HG03442 (cell line): Measurements from ENCODE around the gene CCDC51.

Experiments used
- ATAC-seq: cut with Tn5 transposase; IDR thresholded peaks from one replicate; pipeline ENCODE4 v1.9.1; 2021; ENCODE audit warnings: mild to moderate bottlenecking, moderate library complexity; ENCODE audit not compliant: unreplicated experiment

The CCDC51 gene

DNA sequence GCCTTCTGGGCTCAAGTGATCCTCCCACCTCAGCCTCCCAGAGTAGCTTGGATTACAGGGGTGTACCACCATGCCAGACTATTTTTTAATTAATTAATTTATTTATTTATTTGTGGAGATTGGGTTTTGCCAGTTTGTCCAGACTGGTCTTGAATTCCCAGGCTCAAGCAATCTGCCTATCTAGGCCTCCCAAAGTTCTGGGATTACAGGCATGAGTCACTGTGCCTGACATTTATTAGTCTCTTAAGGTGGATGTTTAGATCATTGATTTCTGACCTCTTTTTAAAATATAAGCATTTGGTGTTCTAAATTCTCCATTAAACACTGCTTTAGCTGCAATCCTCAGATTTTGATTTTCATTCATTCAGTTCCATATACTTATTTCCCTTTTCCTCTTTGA lies 52.3 kb downstream of the CCDC51 start:
- ATAC-seq: no peak
